Prostate gland (tissue), 2 donors: ENCODE measurements around the gene SELENOO. TPM values are rescaled to one million over a fixed set of nuclear protein-coding genes. Genes with fewer than 3 reads are reported as not detected.

Experiments
- DNase-seq: peaks from one replicate; pipeline ENCODE4 v3.0.0-alpha.2; 2019; ENCODE audit warnings: low spot score
- H3K27ac ChIP-seq, 2 donors: fragments of 200-600 bp; sonication (generic); 2 replicates each; pipeline ENCODE4 v1.5.1; 2017 to 2019
- H3K27me3 ChIP-seq: fragments of 200-600 bp; sonication (generic); replicated peaks from 2 replicates; pipeline ENCODE4 v1.5.1; 2019; ENCODE audit not compliant: insufficient read depth
- H3K36me3 ChIP-seq, 2 donors: fragments of 200-600 bp; sonication (generic); 1 replicate in 1 of 2; 2 replicates in 1 of 2; pipeline versions ENCODE4 v1.5.1 to v1.8.1; 2017 to 2019
- H3K4me1 ChIP-seq: fragments of 200-600 bp; sonication (generic); replicated peaks from 2 replicates; pipeline ENCODE4 v1.5.1; 2019
- H3K4me3 ChIP-seq, 2 donors: fragments of 200-600 bp; sonication (generic); 2 replicates each; pipeline ENCODE4 v1.5.1; 2017 to 2019
- H3K9me3 ChIP-seq: fragments of 200-600 bp; sonication (generic); 2 replicates; pipeline ENCODE4 v1.5.1; 2017
- CTCF ChIP-seq, 4 experiments: fragments of 200-600 bp in 2 of 4; fragments of 450-650 bp in 2 of 4; sonication (generic) in 2 of 4; IDR thresholded peaks; 1 replicate in 3 of 4; 2 replicates in 1 of 4; pipeline ENCODE4 v1.5.1; 2016 to 2019; ENCODE audit warnings: antibody characterized with exemption in 4 of 4, mild to moderate bottlenecking in 2 of 4, moderate library complexity in 2 of 4
- POLR2A ChIP-seq: fragments of 450-650 bp; IDR thresholded peaks from one replicate; pipeline ENCODE4 v1.6.1; 2016; ENCODE audit warnings: antibody characterized with exemption, mild to moderate bottlenecking
- POLR2AphosphoS5 ChIP-seq: sonication (generic); formaldehyde crosslinking; IDR thresholded peaks from one replicate; pipeline ENCODE4 v1.6.1; 2017; ENCODE audit warnings: antibody characterized with exemption
- WGBS: methylation state at CpG from one replicate; pipeline ENCODE4 v1.1.5; 2018; 5-methylcytosine and 5-hydroxymethylcytosine counted together
- intact Hi-C: fragments of 100-400 bp; cut with DNase I; formaldehyde crosslinking; loops from one replicate; pipeline ENCODE4 v1.14.2; 2022
- total RNA-seq, 2 donors: library from RNA; depleted of rRNA; stranded (reverse); fragments of >200 nt; gene quantifications; one replicate each; pipeline ENCODE4 v1.1.0, GENCODE V29; 2016

SELENOO gene
- total RNA-seq, 2 donors from 2014 or later = 51.8 to 58.5 TPM

GRCh38 chr22:50226875-50227165 lies 26.0 kb downstream of the SELENOO start:
- Histone ChIP-seq H3K4me3 (no peak overlapping the region), H3K4me1 (no peaks in the 10 kb centered on the region), H3K9me3 (no peaks in the 10 kb centered on the region), H3K27me3 (no peaks in the 10 kb centered on the region), H3K36me3 (peaks cover 8 to 26% of the 10 kb centered on the region in 2 donors), H3K27ac (no peak overlapping the region)
- no peak for TF ChIP-seq POLR2AphosphoS5
- TF ChIP-seq CTCF (IDR thresholded peaks at IDR 0.05) = no peak
- TF ChIP-seq POLR2A = no peak
- 93% methylated on average over 8 of the region's 18 CpGs for WGBS
- no peak for DNase-seq
- intact Hi-C loops = no loop called here

- Histone ChIP-seq H3K9me3 (no peaks in the 10 kb centered on the region), H3K4me3 (no peak overlapping the region), H3K27ac (no peak overlapping the region), H3K27me3 (no peaks in the 10 kb centered on the region), H3K4me1 (no peaks in the 10 kb centered on the region), H3K36me3 (peaks cover 2 to 17% of the 10 kb centered on the region in 2 donors)
- intact Hi-C loops = no loop called here
- WGBS = 89% methylated on average over 22 of the region's 25 CpGs
- TF ChIP-seq POLR2A (no peak), POLR2AphosphoS5 (no peak), CTCF (IDR thresholded peaks at IDR 0.05) (no peak)
- DNase-seq = no peak
Observed at GRCh38 chr22:50227579-50228215, 26.9 kb downstream of the SELENOO start.

GRCh38 chr22:50228366-50228765 lies 27.6 kb downstream of the SELENOO start:
- Histone ChIP-seq H3K36me3 (peaks cover 0 to 16% of the 10 kb centered on the region in 2 donors), H3K4me3 (no peak overlapping the region), H3K4me1 (no peaks in the 10 kb centered on the region), H3K27me3 (no peaks in the 10 kb centered on the region), H3K9me3 (no peaks in the 10 kb centered on the region), H3K27ac (no peak overlapping the region)
- DNase-seq = no peak
- intact Hi-C loops = no loop called here
- WGBS = 90% methylated on average over 9 of the region's 9 CpGs
- TF ChIP-seq CTCF (IDR thresholded peaks at IDR 0.05) (no peak), POLR2A (no peak), POLR2AphosphoS5 (no peak)

- Histone ChIP-seq H3K36me3 (peaks cover 0 to 9% of the 10 kb centered on the region in 2 donors), H3K4me1 (no peaks in the 10 kb centered on the region), H3K9me3 (no peaks in the 10 kb centered on the region), H3K27ac (no peak overlapping the region), H3K27me3 (no peaks in the 10 kb centered on the region), H3K4me3 (no peak overlapping the region)
- intact Hi-C loops = no loop called here
- WGBS = 95% methylated on average over 16 of the region's 16 CpGs
- no peak for DNase-seq
- no peak for TF ChIP-seq POLR2AphosphoS5
- TF ChIP-seq CTCF (IDR thresholded peaks at IDR 0.05) = no peak
- TF ChIP-seq POLR2A = no peak
Observed at GRCh38 chr22:50229370-50229769, 28.6 kb downstream of the SELENOO start.

GRCh38 chr22:50232481-50233151 lies 31.8 kb downstream of the SELENOO start:
- Histone ChIP-seq H3K4me3 (no peak overlapping the region), H3K4me1 (no peaks in the 10 kb centered on the region), H3K36me3 (peaks cover 0 to 3% of the 10 kb centered on the region in 2 donors), H3K9me3 (no peaks in the 10 kb centered on the region), H3K27ac (no peak overlapping the region), H3K27me3 (no peaks in the 10 kb centered on the region)
- TF ChIP-seq POLR2A (no peak), CTCF (IDR thresholded peaks at IDR 0.05) (no peak), POLR2AphosphoS5 (no peak)
- no peak for DNase-seq
- intact Hi-C loops = no loop called here
- WGBS = 86% methylated on average over 20 of the region's 20 CpGs
